Measurements from ENCODE around the gene TMEM132C.

TMEM132C gene

GRCh38 chr12:128606538-128606937 is 339.6 kb downstream of the TMEM132C start:
- DNase-seq (ENCODE audit: low read depth in 1 of 2, low spot score in 1 of 2): no peak

GRCh38 chr12:128606970-128607369 is 340.0 kb downstream of the TMEM132C start:
- no peak for DNase-seq (ENCODE audit: low read depth in 1 of 2, low spot score in 1 of 2)

- DNase-seq (ENCODE audit: low read depth in 1 of 2, low spot score in 1 of 2): no peak
Measured at GRCh38 chr12:128607641-128608040, 340.7 kb downstream of the TMEM132C start.

- no peak for DNase-seq (ENCODE audit: low read depth in 1 of 2, low spot score in 1 of 2)
Measured at GRCh38 chr12:128609861-128610260, 342.9 kb downstream of the TMEM132C start.

- no peak for DNase-seq (ENCODE audit: low read depth in 1 of 2, low spot score in 1 of 2)
Measured at GRCh38 chr12:128611736-128612135, 344.8 kb downstream of the TMEM132C start.

- DNase-seq (ENCODE audit: low read depth in 1 of 2, low spot score in 1 of 2): no peak
Measured at GRCh38 chr12:128612150-128612850, 345.3 kb downstream of the TMEM132C start.

GRCh38 chr12:128613837-128614590 is 347.0 kb downstream of the TMEM132C start:
- no peak for DNase-seq (ENCODE audit: low read depth in 1 of 2, low spot score in 1 of 2)

GRCh38 chr12:128617304-128617833 is 350.4 kb downstream of the TMEM132C start:
- DNase-seq (ENCODE audit: low read depth in 1 of 2, low spot score in 1 of 2): no peak

- DNase-seq (ENCODE audit: low read depth in 1 of 2, low spot score in 1 of 2): no peak
Measured at GRCh38 chr12:128619263-128619662, 352.3 kb downstream of the TMEM132C start.

- DNase-seq (ENCODE audit: low read depth in 1 of 2, low spot score in 1 of 2): no peak
Measured at GRCh38 chr12:128621304-128621703, 354.3 kb downstream of the TMEM132C start.

- DNase-seq (ENCODE audit: low read depth in 1 of 2, low spot score in 1 of 2): no peak
Measured at GRCh38 chr12:128623748-128624147, 356.8 kb downstream of the TMEM132C start.

- DNase-seq (ENCODE audit: low read depth in 1 of 2, low spot score in 1 of 2): no peak
Measured at GRCh38 chr12:128626808-128627320, 359.9 kb downstream of the TMEM132C start.

- no peak for DNase-seq (ENCODE audit: low read depth in 1 of 2, low spot score in 1 of 2)
Measured at GRCh38 chr12:128627659-128628058, 360.7 kb downstream of the TMEM132C start.

GRCh38 chr12:128629979-128630378 is 363.0 kb downstream of the TMEM132C start:
- no peak for DNase-seq (ENCODE audit: low read depth in 1 of 2, low spot score in 1 of 2)

- DNase-seq (ENCODE audit: low read depth in 1 of 2, low spot score in 1 of 2): no peak
Measured at GRCh38 chr12:128637642-128638606, 371.0 kb downstream of the TMEM132C start.

- DNase-seq (ENCODE audit: low read depth in 1 of 2, low spot score in 1 of 2): no peak
Measured at GRCh38 chr12:128639089-128639488, 372.1 kb downstream of the TMEM132C start.

GRCh38 chr12:128643155-128643554 is 376.2 kb downstream of the TMEM132C start:
- no peak for DNase-seq (ENCODE audit: low read depth in 1 of 2, low spot score in 1 of 2)

GRCh38 chr12:128644664-128645296 is 377.8 kb downstream of the TMEM132C start:
- DNase-seq (ENCODE audit: low read depth in 1 of 2, low spot score in 1 of 2): no peak

GRCh38 chr12:128649902-128650301 is 382.9 kb downstream of the TMEM132C start:
- DNase-seq (ENCODE audit: low read depth in 1 of 2, low spot score in 1 of 2): no peak

GRCh38 chr12:128652136-128652751 is 385.3 kb downstream of the TMEM132C start:
- DNase-seq (ENCODE audit: low read depth in 1 of 2, low spot score in 1 of 2): no peak

Measured in activated T-helper 1 cell treated with anti-CD3 and anti-CD28 coated beads, Interleukin-2, amount 50 U/mL, for 16 hours (primary cell).